T-helper 2 cell (primary cell): ENCODE data around the gene NR3C1.

Experiments
- DNase-seq, 5 experiments: peaks; one replicate each; pipeline versions ENCODE4 v3.0.0 to v3.0.0-alpha.2; 2012 to 2022

NR3C1 gene

GRCh38 chr5:143398053-143398355, 5.5 kb downstream of the NR3C1 start:
- DNase-seq: no peak

- DNase-seq: no peak
These were observed 6.0 kb downstream of the NR3C1 start for GRCh38 chr5:143397302-143398052.

GRCh38 chr5:143396353-143396940, 7.0 kb downstream of the NR3C1 start:
- DNase-seq: no peak

GRCh38 chr5:143395638-143396352, 7.7 kb downstream of the NR3C1 start:
- peak in 1 of 5 experiments; percentile 41 for DNase-seq

- no peak for DNase-seq
These were observed 10.0 kb downstream of the NR3C1 start for GRCh38 chr5:143393524-143393923.

GRCh38 chr5:143390941-143391340, 12.5 kb downstream of the NR3C1 start:
- DNase-seq: no peak

- DNase-seq: no peak
These were observed 13.2 kb downstream of the NR3C1 start for GRCh38 chr5:143390258-143390657.

GRCh38 chr5:143386725-143387124, 16.8 kb downstream of the NR3C1 start:
- DNase-seq: peak in 1 of 5 experiments; percentile 59

GRCh38 chr5:143384865-143385657, 18.4 kb downstream of the NR3C1 start:
- DNase-seq: no peak

GRCh38 chr5:143383988-143384387, 19.5 kb downstream of the NR3C1 start:
- DNase-seq: no peak

GRCh38 chr5:143379606-143380005, 23.9 kb downstream of the NR3C1 start:
- no peak for DNase-seq

GRCh38 chr5:143376911-143377813, 26.3 kb downstream of the NR3C1 start:
- no peak for DNase-seq

- no peak for DNase-seq
These were observed 27.2 kb downstream of the NR3C1 start for GRCh38 chr5:143376195-143376779.

GRCh38 chr5:143374496-143375217, 28.8 kb downstream of the NR3C1 start:
- no peak for DNase-seq

- no peak for DNase-seq
These were observed 30.4 kb downstream of the NR3C1 start for GRCh38 chr5:143373076-143373475.

- no peak for DNase-seq
These were observed 31.2 kb downstream of the NR3C1 start for GRCh38 chr5:143372187-143372829.

- DNase-seq: no peak
These were observed 33.0 kb downstream of the NR3C1 start for GRCh38 chr5:143370440-143370839.

- DNase-seq: peak in 1 of 5 experiments; percentile 12
These were observed 39.4 kb downstream of the NR3C1 start for GRCh38 chr5:143364061-143364460.

- no peak for DNase-seq
These were observed 40.7 kb downstream of the NR3C1 start for GRCh38 chr5:143362664-143363227.

- DNase-seq: no peak
These were observed 42.0 kb downstream of the NR3C1 start for GRCh38 chr5:143361438-143361837.
